Endothelial cell of umbilical vein (primary cell): ENCODE results near the gene GALNT13. TPM values are rescaled to one million over a fixed set of nuclear protein-coding genes. Genes with fewer than 3 reads are reported as not detected.

Source experiments
- BruUV-seq: library from RNA; stranded (reverse); fragments of 400-500 nt; replicated peaks from 2 replicates; lab custom pipeline; 2021; lab: Mats Ljungman, UMichigan
- CTCF ChIA-PET: fragments of 300-600, 350-600 bp; sonication (Branson Sonifier 250); formaldehyde crosslinking; loops from one replicate; lab custom pipeline; 2021; ENCODE audit warnings: antibody characterized with exemption, inconsistent platforms; lab: Charles Lee
- POLR2A ChIA-PET: fragments of 300-600, 350-600 bp; sonication (Branson Sonifier 250); formaldehyde crosslinking; loops from one replicate; lab custom pipeline; 2021; ENCODE audit warnings: antibody characterized with exemption, inconsistent platforms; lab: Charles Lee
- DNase-seq: peaks from one replicate; pipeline ENCODE4 v3.0.0-alpha.2; 2011; ENCODE audit warnings: low read depth, low spot score
- FAIRE-seq: peaks from 2 replicates; lab custom pipeline; 2011; peaks lifted over from hg19 to GRCh38; lab: Jason Lieb, UNC
- H2AFZ ChIP-seq: 2 replicates; pipeline ENCODE4 v1.6.0; 2012; ENCODE audit warnings: low read depth, low read length, control low read depth, inconsistent platforms
- H3K27ac ChIP-seq: 2 replicates; pipeline ENCODE4 v1.5.1; 2011; ENCODE audit warnings: low read depth, mild to moderate bottlenecking, control low read depth, low read length, moderate library complexity; ENCODE audit not compliant: insufficient read depth
- H3K27me3 ChIP-seq, 2 experiments: 2 replicates each; pipeline versions ENCODE4 v1.6.0 to v1.6.1; 2011; ENCODE audit warnings: low read length in 2 of 2, mixed read lengths in 1 of 2; ENCODE audit not compliant: control insufficient read depth in 2 of 2, insufficient read depth in 2 of 2
- H3K36me3 ChIP-seq, 2 experiments: 2 replicates in 1 of 2; 3 replicates in 1 of 2; pipeline ENCODE4 v1.5.1; 2011; ENCODE audit warnings: low read length in 2 of 2, mild to moderate bottlenecking in 1 of 2, moderate library complexity in 1 of 2; ENCODE audit not compliant: control insufficient read depth in 2 of 2, insufficient read depth in 2 of 2; ENCODE audit errors: extremely low read depth in 1 of 2
- H3K4me1 ChIP-seq: 3 replicates; pipeline ENCODE4 v1.5.1; 2011; ENCODE audit warnings: mild to moderate bottlenecking, low read length; ENCODE audit not compliant: control insufficient read depth, insufficient read depth; ENCODE audit errors: extremely low read depth
- H3K4me2 ChIP-seq: 2 replicates; pipeline ENCODE4 v1.6.1; 2011; ENCODE audit warnings: low read length, control low read depth, mixed read lengths; ENCODE audit not compliant: insufficient read depth
- H3K4me3 ChIP-seq, 3 experiments: fragments of 200-600 bp in 1 of 3; sonication (generic), shearing (Covaris generic) in 1 of 3; replicated peaks in 1 of 3; 2 replicates each; pipeline ENCODE4 v1.5.1; 2011 to 2016; ENCODE audit warnings: control low read depth in 3 of 3, low read length in 3 of 3, mild to moderate bottlenecking in 2 of 3, inconsistent platforms in 1 of 3, low read depth in 1 of 3, moderate library complexity in 1 of 3; ENCODE audit not compliant: insufficient read depth in 1 of 3
- H3K79me2 ChIP-seq: 2 replicates; pipeline ENCODE4 v1.6.0; 2012; ENCODE audit warnings: low read length, inconsistent platforms; ENCODE audit not compliant: control insufficient read depth, insufficient read depth
- H3K9ac ChIP-seq: replicated peaks from 2 replicates; pipeline ENCODE3; 2011; ENCODE audit warnings: low read length, control low read depth; ENCODE audit not compliant: insufficient read depth; ENCODE audit errors: extremely low read depth
- H3K9me1 ChIP-seq: replicated peaks from 3 replicates; pipeline ENCODE4 v1.6.0; 2011; ENCODE audit warnings: mild to moderate bottlenecking, low read length; ENCODE audit not compliant: control insufficient read depth, insufficient read depth; ENCODE audit errors: extremely low read depth
- H3K9me3 ChIP-seq: replicated peaks from 2 replicates; pipeline ENCODE4 v1.5.1; 2012; ENCODE audit warnings: low read length, inconsistent platforms; ENCODE audit not compliant: control insufficient read depth, insufficient read depth
- H4K20me1 ChIP-seq: replicated peaks from 2 replicates; pipeline ENCODE3; 2011; ENCODE audit warnings: mild to moderate bottlenecking, low read length; ENCODE audit not compliant: control insufficient read depth, insufficient read depth; ENCODE audit errors: extremely low read depth
- CTCF ChIP-seq, 2 donors: IDR thresholded peaks; 1 replicate in 1 of 2; 2 replicates in 1 of 2; pipeline ENCODE4 v1.5.1; 2011; ENCODE audit warnings: low read length in 2 of 2, mild to moderate bottlenecking in 2 of 2, moderate library complexity in 2 of 2, control low read depth in 1 of 2, inconsistent platforms in 1 of 2, low read depth in 1 of 2; ENCODE audit not compliant: insufficient read depth in 1 of 2; ENCODE audit errors: extremely low read depth in 1 of 2
- EZH2 ChIP-seq: IDR thresholded peaks from 2 replicates; pipeline ENCODE4 v1.6.1; 2012; ENCODE audit warnings: borderline replicate concordance, low read depth, mild to moderate bottlenecking, moderate library complexity, low read length, inconsistent platforms; ENCODE audit not compliant: severe bottlenecking
- FOS ChIP-seq: IDR thresholded peaks from 2 replicates; pipeline ENCODE4 v1.6.1; 2011; ENCODE audit warnings: mild to moderate bottlenecking, low read length, moderate library complexity, borderline replicate concordance; ENCODE audit not compliant: insufficient read depth
- GATA2 ChIP-seq: IDR thresholded peaks from 2 replicates; pipeline ENCODE4 v1.7.0; 2011; ENCODE audit warnings: low read depth, mild to moderate bottlenecking, moderate library complexity, mixed read lengths, low read length; ENCODE audit not compliant: insufficient read length, insufficient read depth
- JUN ChIP-seq: IDR thresholded peaks from 2 replicates; pipeline ENCODE4 v1.6.1; 2011; ENCODE audit warnings: borderline replicate concordance, low read depth; ENCODE audit not compliant: insufficient read length, insufficient read depth
- MYC ChIP-seq: IDR thresholded peaks from one replicate; pipeline ENCODE4 v1.6.1; 2011; ENCODE audit warnings: mild to moderate bottlenecking, low read depth, low read length
- POLR2A ChIP-seq: IDR thresholded peaks from 2 replicates; pipeline ENCODE4 v1.6.1; 2012; ENCODE audit warnings: low read depth, mild to moderate bottlenecking, control low read depth, low read length
- POLR2AphosphoS5 ChIP-seq: IDR thresholded peaks from 2 replicates; pipeline ENCODE4 v1.6.1; 2012; ENCODE audit warnings: low read depth, mild to moderate bottlenecking, control low read depth, low read length, moderate library complexity; ENCODE audit not compliant: insufficient read depth
- dilution Hi-C: fragments of 300-500 bp; cut with MboI; formaldehyde crosslinking; loops from one replicate; pipeline ENCODE4 v1.15.0; 2019; ENCODE audit warnings: low sequenced_read_pairs; ENCODE audit not compliant: extremely low pct_ligation_motif_present
- intact Hi-C: fragments of 100-400 bp; cut with micrococcal nuclease; formaldehyde crosslinking; loops from one replicate; pipeline ENCODE4 v1.10.0; 2022
- polyA plus RNA-seq, 4 experiments: library from polyadenylated mRNA; depleted of rRNA in 3 of 4; stranded (reverse) in 3 of 4; unstranded in 1 of 4; fragments of >200 nt; gene quantifications; 2 replicates each; pipeline versions ENCODE4 v1.2.1 to v1.2.3, GENCODE V29; 2011 to 2012; ENCODE audit warnings: missing spikeins in 1 of 4
- total RNA-seq: library from RNA; stranded (reverse); gene quantifications from 2 replicates; pipeline ENCODE4 v1.2.3, GENCODE V29; 2021
- TF ChIP-seq, protein P1 (sequence below): IDR thresholded peaks from 2 replicates; pipeline ENCODE4 v1.6.1; 2011; ENCODE audit not compliant: insufficient read depth, insufficient read length

The GALNT13 gene
- total and polyA plus RNA-seq, 2 donors (not counting 3 experiments of a cell fraction or from before 2014, with no cell fraction given) = 0.06 TPM; not detected in 1

DNA sequence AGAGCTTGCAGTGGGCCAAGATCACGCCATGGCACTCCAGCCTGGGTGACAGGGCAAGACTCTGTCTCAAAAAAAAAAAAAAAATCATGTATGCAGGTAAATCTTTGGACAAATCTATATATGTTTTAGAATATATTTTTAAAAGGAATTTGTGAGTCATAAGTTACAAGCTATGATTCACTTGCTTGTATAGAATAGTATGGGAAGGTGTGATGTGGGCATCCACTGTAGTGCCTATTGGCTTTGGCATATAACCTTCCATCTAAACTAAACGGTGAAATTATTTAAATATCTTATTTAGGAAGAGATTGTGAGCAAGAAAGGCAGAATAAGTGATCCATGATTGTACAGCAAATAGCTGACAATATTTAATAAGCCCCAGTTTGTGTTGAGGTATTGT lies 261.1 kb downstream of the GALNT13 start:
- ChIA-PET POLR2A (no interaction called here), CTCF (no interaction called here)
- no TSS peak for BruUV-seq

More for the DNA sequence above, 261.1 kb downstream of the GALNT13 start:
- DNase-seq (no peak), FAIRE-seq (no peak)
- no peak overlapping the region for H3K4me2 ChIP-seq
- no peak overlapping the region for H3K4me3 ChIP-seq
- H3K27ac ChIP-seq = no peak overlapping the region
- intact Hi-C loops = no loop called here
- no peaks in the 10 kb centered on the region for H3K4me1 ChIP-seq
- H4K20me1 ChIP-seq = no peaks in the 10 kb centered on the region
- H2AFZ ChIP-seq = no peak overlapping the region
- TF ChIP-seq POLR2AphosphoS5 (no peak), JUN (no peak), FOS (no peak), GATA2 (no peak), CTCF (IDR thresholded peaks at IDR 0.05; ENCODE audit: extremely low read depth in 1 of 2, insufficient read depth in 1 of 2, low read depth in 1 of 2, low read length in 2 of 2) (no peak), EZH2 (no peak), POLR2A (no peak), MYC (no peak)
- TF ChIP-seq, protein P1, sequence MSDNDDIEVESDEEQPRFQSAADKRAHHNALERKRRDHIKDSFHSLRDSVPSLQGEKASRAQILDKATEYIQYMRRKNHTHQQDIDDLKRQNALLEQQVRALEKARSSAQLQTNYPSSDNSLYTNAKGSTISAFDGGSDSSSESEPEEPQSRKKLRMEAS = no peak
- H3K27me3 ChIP-seq = no peaks in the 10 kb centered on the region
- H3K9me3 ChIP-seq = no peaks in the 10 kb centered on the region
- no peaks in the 10 kb centered on the region for H3K9me1 ChIP-seq
- H3K9ac ChIP-seq = no peak overlapping the region
- no peaks in the 10 kb centered on the region for H3K36me3 ChIP-seq
- H3K79me2 ChIP-seq = no peaks in the 10 kb centered on the region
- dilution Hi-C loops = no loop called here
